Endothelial cell of umbilical vein (primary cell): ENCODE results near the gene OTOGL. TPM values are rescaled to one million over a fixed set of nuclear protein-coding genes. Genes with fewer than 3 reads are reported as not detected.

Source experiments
- BruUV-seq: library from RNA; stranded (reverse); fragments of 400-500 nt; replicated peaks from 2 replicates; lab custom pipeline; 2021; lab: Mats Ljungman, UMichigan
- CTCF ChIA-PET: fragments of 300-600, 350-600 bp; sonication (Branson Sonifier 250); formaldehyde crosslinking; loops from one replicate; lab custom pipeline; 2021; ENCODE audit warnings: antibody characterized with exemption, inconsistent platforms; lab: Charles Lee
- POLR2A ChIA-PET: fragments of 300-600, 350-600 bp; sonication (Branson Sonifier 250); formaldehyde crosslinking; loops from one replicate; lab custom pipeline; 2021; ENCODE audit warnings: antibody characterized with exemption, inconsistent platforms; lab: Charles Lee
- DNase-seq: peaks from one replicate; pipeline ENCODE4 v3.0.0-alpha.2; 2011; ENCODE audit warnings: low read depth, low spot score
- FAIRE-seq: peaks from 2 replicates; lab custom pipeline; 2011; peaks lifted over from hg19 to GRCh38; lab: Jason Lieb, UNC
- H2AFZ ChIP-seq: 2 replicates; pipeline ENCODE4 v1.6.0; 2012; ENCODE audit warnings: low read depth, low read length, control low read depth, inconsistent platforms
- H3K27ac ChIP-seq: 2 replicates; pipeline ENCODE4 v1.5.1; 2011; ENCODE audit warnings: low read depth, mild to moderate bottlenecking, control low read depth, low read length, moderate library complexity; ENCODE audit not compliant: insufficient read depth
- H3K27me3 ChIP-seq, 2 experiments: 2 replicates each; pipeline versions ENCODE4 v1.6.0 to v1.6.1; 2011; ENCODE audit warnings: low read length in 2 of 2, mixed read lengths in 1 of 2; ENCODE audit not compliant: control insufficient read depth in 2 of 2, insufficient read depth in 2 of 2
- H3K36me3 ChIP-seq, 2 experiments: 2 replicates in 1 of 2; 3 replicates in 1 of 2; pipeline ENCODE4 v1.5.1; 2011; ENCODE audit warnings: low read length in 2 of 2, mild to moderate bottlenecking in 1 of 2, moderate library complexity in 1 of 2; ENCODE audit not compliant: control insufficient read depth in 2 of 2, insufficient read depth in 2 of 2; ENCODE audit errors: extremely low read depth in 1 of 2
- H3K4me1 ChIP-seq: 3 replicates; pipeline ENCODE4 v1.5.1; 2011; ENCODE audit warnings: mild to moderate bottlenecking, low read length; ENCODE audit not compliant: control insufficient read depth, insufficient read depth; ENCODE audit errors: extremely low read depth
- H3K4me2 ChIP-seq: 2 replicates; pipeline ENCODE4 v1.6.1; 2011; ENCODE audit warnings: low read length, control low read depth, mixed read lengths; ENCODE audit not compliant: insufficient read depth
- H3K4me3 ChIP-seq, 3 experiments: fragments of 200-600 bp in 1 of 3; sonication (generic), shearing (Covaris generic) in 1 of 3; replicated peaks in 1 of 3; 2 replicates each; pipeline ENCODE4 v1.5.1; 2011 to 2016; ENCODE audit warnings: control low read depth in 3 of 3, low read length in 3 of 3, mild to moderate bottlenecking in 2 of 3, inconsistent platforms in 1 of 3, low read depth in 1 of 3, moderate library complexity in 1 of 3; ENCODE audit not compliant: insufficient read depth in 1 of 3
- H3K79me2 ChIP-seq: 2 replicates; pipeline ENCODE4 v1.6.0; 2012; ENCODE audit warnings: low read length, inconsistent platforms; ENCODE audit not compliant: control insufficient read depth, insufficient read depth
- H3K9ac ChIP-seq: replicated peaks from 2 replicates; pipeline ENCODE3; 2011; ENCODE audit warnings: low read length, control low read depth; ENCODE audit not compliant: insufficient read depth; ENCODE audit errors: extremely low read depth
- H3K9me1 ChIP-seq: replicated peaks from 3 replicates; pipeline ENCODE4 v1.6.0; 2011; ENCODE audit warnings: mild to moderate bottlenecking, low read length; ENCODE audit not compliant: control insufficient read depth, insufficient read depth; ENCODE audit errors: extremely low read depth
- H3K9me3 ChIP-seq: replicated peaks from 2 replicates; pipeline ENCODE4 v1.5.1; 2012; ENCODE audit warnings: low read length, inconsistent platforms; ENCODE audit not compliant: control insufficient read depth, insufficient read depth
- H4K20me1 ChIP-seq: replicated peaks from 2 replicates; pipeline ENCODE3; 2011; ENCODE audit warnings: mild to moderate bottlenecking, low read length; ENCODE audit not compliant: control insufficient read depth, insufficient read depth; ENCODE audit errors: extremely low read depth
- EZH2 ChIP-seq: IDR thresholded peaks from 2 replicates; pipeline ENCODE4 v1.6.1; 2012; ENCODE audit warnings: borderline replicate concordance, low read depth, mild to moderate bottlenecking, moderate library complexity, low read length, inconsistent platforms; ENCODE audit not compliant: severe bottlenecking
- FOS ChIP-seq: IDR thresholded peaks from 2 replicates; pipeline ENCODE4 v1.6.1; 2011; ENCODE audit warnings: mild to moderate bottlenecking, low read length, moderate library complexity, borderline replicate concordance; ENCODE audit not compliant: insufficient read depth
- GATA2 ChIP-seq: IDR thresholded peaks from 2 replicates; pipeline ENCODE4 v1.7.0; 2011; ENCODE audit warnings: low read depth, mild to moderate bottlenecking, moderate library complexity, mixed read lengths, low read length; ENCODE audit not compliant: insufficient read length, insufficient read depth
- JUN ChIP-seq: IDR thresholded peaks from 2 replicates; pipeline ENCODE4 v1.6.1; 2011; ENCODE audit warnings: borderline replicate concordance, low read depth; ENCODE audit not compliant: insufficient read length, insufficient read depth
- MYC ChIP-seq: IDR thresholded peaks from one replicate; pipeline ENCODE4 v1.6.1; 2011; ENCODE audit warnings: mild to moderate bottlenecking, low read depth, low read length
- POLR2A ChIP-seq: IDR thresholded peaks from 2 replicates; pipeline ENCODE4 v1.6.1; 2012; ENCODE audit warnings: low read depth, mild to moderate bottlenecking, control low read depth, low read length
- POLR2AphosphoS5 ChIP-seq: IDR thresholded peaks from 2 replicates; pipeline ENCODE4 v1.6.1; 2012; ENCODE audit warnings: low read depth, mild to moderate bottlenecking, control low read depth, low read length, moderate library complexity; ENCODE audit not compliant: insufficient read depth
- dilution Hi-C: fragments of 300-500 bp; cut with MboI; formaldehyde crosslinking; loops from one replicate; pipeline ENCODE4 v1.15.0; 2019; ENCODE audit warnings: low sequenced_read_pairs; ENCODE audit not compliant: extremely low pct_ligation_motif_present
- intact Hi-C: fragments of 100-400 bp; cut with micrococcal nuclease; formaldehyde crosslinking; loops from one replicate; pipeline ENCODE4 v1.10.0; 2022
- polyA plus RNA-seq, 4 experiments: library from polyadenylated mRNA; depleted of rRNA in 3 of 4; stranded (reverse) in 3 of 4; unstranded in 1 of 4; fragments of >200 nt; gene quantifications; 2 replicates each; pipeline versions ENCODE4 v1.2.1 to v1.2.3, GENCODE V29; 2011 to 2012; ENCODE audit warnings: missing spikeins in 1 of 4
- total RNA-seq: library from RNA; stranded (reverse); gene quantifications from 2 replicates; pipeline ENCODE4 v1.2.3, GENCODE V29; 2021
- TF ChIP-seq, protein P1 (sequence below): IDR thresholded peaks from 2 replicates; pipeline ENCODE4 v1.6.1; 2011; ENCODE audit not compliant: insufficient read depth, insufficient read length
- TF ChIP-seq, protein P2 (sequence below), 2 donors: IDR thresholded peaks; 1 replicate in 1 of 2; 2 replicates in 1 of 2; pipeline ENCODE4 v1.5.1; 2011; ENCODE audit warnings: low read length in 2 of 2, mild to moderate bottlenecking in 2 of 2, moderate library complexity in 2 of 2, control low read depth in 1 of 2, inconsistent platforms in 1 of 2, low read depth in 1 of 2; ENCODE audit not compliant: insufficient read depth in 1 of 2; ENCODE audit errors: extremely low read depth in 1 of 2

The OTOGL gene
- total and polyA plus RNA-seq, 2 donors (not counting 3 experiments of a cell fraction or from before 2014, with no cell fraction given) = 1.4 to 2.0 TPM

DNA sequence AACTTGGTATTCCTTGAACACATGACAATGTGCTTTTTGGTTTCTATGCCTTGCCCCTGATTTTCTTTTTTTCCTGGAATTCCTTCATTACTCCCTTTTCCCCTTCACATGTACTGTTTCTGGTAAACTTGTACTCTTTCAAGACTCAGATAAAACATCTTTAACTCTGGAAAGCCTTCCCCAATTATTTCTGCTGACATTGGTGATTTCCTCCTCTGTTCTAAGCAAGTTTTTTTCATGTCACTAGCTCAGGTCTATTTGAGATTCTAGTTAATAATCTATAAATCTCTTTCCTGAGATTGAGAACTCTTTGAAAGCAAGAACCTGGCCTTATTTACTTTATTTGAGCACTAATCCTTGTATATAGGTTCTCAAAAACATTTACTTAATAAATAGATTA is 320.7 kb downstream of the OTOGL start:
- H3K4me1 ChIP-seq = no peaks in the 10 kb centered on the region
- CTCF ChIA-PET = interaction anchor here (1.5 kb wide), 1 partner anchor 838 kb away, joined by 4 read pairs; no protein-coding TSS in a partner anchor
- intact Hi-C loops = no loop called here

More for the DNA sequence above, 320.7 kb downstream of the OTOGL start:
- H3K27ac ChIP-seq = no peak overlapping the region
- no peak for DNase-seq
- H3K9ac ChIP-seq = no peak overlapping the region
- no peak overlapping the region for H3K4me2 ChIP-seq
- H3K9me1 ChIP-seq = no peaks in the 10 kb centered on the region
- H3K79me2 ChIP-seq = no peaks in the 10 kb centered on the region
- POLR2A ChIA-PET = no interaction called here
- no peaks in the 10 kb centered on the region for H4K20me1 ChIP-seq
- TF ChIP-seq POLR2A (no peak), EZH2 (no peak), JUN (no peak), MYC (no peak), FOS (no peak), GATA2 (no peak), POLR2AphosphoS5 (no peak)
- TF ChIP-seq, protein P1, sequence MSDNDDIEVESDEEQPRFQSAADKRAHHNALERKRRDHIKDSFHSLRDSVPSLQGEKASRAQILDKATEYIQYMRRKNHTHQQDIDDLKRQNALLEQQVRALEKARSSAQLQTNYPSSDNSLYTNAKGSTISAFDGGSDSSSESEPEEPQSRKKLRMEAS = no peak
- TF ChIP-seq, protein P2, sequence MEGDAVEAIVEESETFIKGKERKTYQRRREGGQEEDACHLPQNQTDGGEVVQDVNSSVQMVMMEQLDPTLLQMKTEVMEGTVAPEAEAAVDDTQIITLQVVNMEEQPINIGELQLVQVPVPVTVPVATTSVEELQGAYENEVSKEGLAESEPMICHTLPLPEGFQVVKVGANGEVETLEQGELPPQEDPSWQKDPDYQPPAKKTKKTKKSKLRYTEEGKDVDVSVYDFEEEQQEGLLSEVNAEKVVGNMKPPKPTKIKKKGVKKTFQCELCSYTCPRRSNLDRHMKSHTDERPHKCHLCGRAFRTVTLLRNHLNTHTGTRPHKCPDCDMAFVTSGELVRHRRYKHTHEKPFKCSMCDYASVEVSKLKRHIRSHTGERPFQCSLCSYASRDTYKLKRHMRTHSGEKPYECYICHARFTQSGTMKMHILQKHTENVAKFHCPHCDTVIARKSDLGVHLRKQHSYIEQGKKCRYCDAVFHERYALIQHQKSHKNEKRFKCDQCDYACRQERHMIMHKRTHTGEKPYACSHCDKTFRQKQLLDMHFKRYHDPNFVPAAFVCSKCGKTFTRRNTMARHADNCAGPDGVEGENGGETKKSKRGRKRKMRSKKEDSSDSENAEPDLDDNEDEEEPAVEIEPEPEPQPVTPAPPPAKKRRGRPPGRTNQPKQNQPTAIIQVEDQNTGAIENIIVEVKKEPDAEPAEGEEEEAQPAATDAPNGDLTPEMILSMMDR (IDR thresholded peaks at IDR 0.05; ENCODE audit: extremely low read depth in 1 of 2, insufficient read depth in 1 of 2, low read depth in 1 of 2, low read length in 2 of 2) = no peak
- BruUV-seq = no TSS peak
- H3K36me3 ChIP-seq = no peaks in the 10 kb centered on the region
- no peaks in the 10 kb centered on the region for H3K27me3 ChIP-seq
- no peak overlapping the region for H2AFZ ChIP-seq
- H3K4me3 ChIP-seq = no peak overlapping the region
- no peaks in the 10 kb centered on the region for H3K9me3 ChIP-seq
- no peak for FAIRE-seq
- dilution Hi-C loops = no loop called here
